HCT116 (cell line): ENCODE results near the gene KCTD14. TPM values are rescaled to one million over a fixed set of nuclear protein-coding genes. Genes with fewer than 3 reads are reported as not detected.

ENCODE experiments used
- ATAC-seq: fragments of 200-7000 bp; cut with Tn5 transposase; 2 replicates; pipeline ENCODE4 v1.9.1; 2020; ENCODE audit warnings: mild to moderate bottlenecking, moderate library complexity
- BruUV-seq: library from RNA; stranded (reverse); fragments of 400-500 nt; replicated peaks from 2 replicates; lab custom pipeline; 2021; lab: Mats Ljungman, UMichigan
- CTCF ChIA-PET: fragments of 300-600 bp; sonication (Branson Sonifier 250); formaldehyde crosslinking; loops from one replicate; lab custom pipeline; 2021; ENCODE audit warnings: antibody characterized with exemption; lab: Charles Lee
- POLR2A ChIA-PET: fragments of 300-600, 350-600 bp; sonication (Branson Sonifier 250); formaldehyde crosslinking; loops from one replicate; lab custom pipeline; 2021; ENCODE audit warnings: antibody characterized with exemption; lab: Charles Lee
- RAD21 ChIA-PET, 2 experiments: fragments of 300-600 bp; sonication (Branson Sonifier 250); formaldehyde crosslinking; loops; one replicate each; lab custom pipeline; 2023; ENCODE audit warnings: low total read pairs in 2 of 2; ENCODE audit not compliant: uncharacterized antibody in 2 of 2, unreplicated experiment in 2 of 2, low non-redundant PET in 1 of 2; lab: Charles Lee
- DNase-seq: peaks from one replicate; pipeline ENCODE4 v3.0.0-alpha.2; 2010; ENCODE audit warnings: low read depth, low spot score
- H2AFZ ChIP-seq: fragments of 200-600 bp; shearing (Covaris generic), sonication (generic); 2 replicates; pipeline ENCODE4 v1.6.1; 2017; ENCODE audit warnings: low read depth, mixed run types, mixed read lengths, antibody characterized with exemption, low read length; ENCODE audit not compliant: poor library complexity, severe bottlenecking
- H3K27ac ChIP-seq: 2 replicates; pipeline ENCODE4 v1.5.1; 2012; ENCODE audit warnings: low read depth, low read length
- H3K27me3 ChIP-seq: fragments of 200-600 bp; sonication (generic); 2 replicates; pipeline ENCODE4 v1.6.1; 2016; ENCODE audit warnings: mixed run types, low read length, mixed read lengths; ENCODE audit not compliant: insufficient read depth
- H3K36me3 ChIP-seq, 2 experiments: fragments of 200-500 bp in 1 of 2; fragments of 200-600 bp in 1 of 2; sonication (Bioruptor generic) in 1 of 2; sonication (generic) in 1 of 2; 2 replicates each; pipeline versions ENCODE4 v1.5.1 to v1.6.1; 2014 to 2016; ENCODE audit warnings: low read length in 2 of 2, inconsistent platforms in 1 of 2, mixed read lengths in 1 of 2, mixed run types in 1 of 2; ENCODE audit not compliant: insufficient read depth in 2 of 2, control insufficient read depth in 1 of 2
- H3K4me1 ChIP-seq, 2 experiments: fragments of 200-600 bp in 1 of 2; sonication (generic) in 1 of 2; 2 replicates each; pipeline versions ENCODE4 v1.5.1 to v1.6.1; 2012 to 2017; ENCODE audit warnings: low read length in 2 of 2, inconsistent platforms in 1 of 2, mild to moderate bottlenecking in 1 of 2, mixed read lengths in 1 of 2, mixed run types in 1 of 2, moderate library complexity in 1 of 2; ENCODE audit not compliant: insufficient read depth in 2 of 2, control insufficient read depth in 1 of 2
- H3K4me2 ChIP-seq: fragments of 200-600 bp; sonication (generic); 2 replicates; pipeline ENCODE4 v1.6.1; 2017; ENCODE audit warnings: mixed run types, low read length, mixed read lengths
- H3K4me3 ChIP-seq, 2 experiments: fragments of 200-600 bp in 1 of 2; sonication (generic) in 1 of 2; replicated peaks in 1 of 2; 2 replicates each; pipeline ENCODE4 v1.5.1; 2011 to 2016; ENCODE audit warnings: low read length in 2 of 2, control low read depth in 1 of 2, low read depth in 1 of 2, mild to moderate bottlenecking in 1 of 2, mixed read lengths in 1 of 2, mixed run types in 1 of 2
- H3K79me2 ChIP-seq: fragments of 200-600 bp; sonication (generic); 2 replicates; pipeline ENCODE4 v1.6.1; 2017; ENCODE audit warnings: mild to moderate bottlenecking, mixed run types, low read length, moderate library complexity, mixed read lengths; ENCODE audit not compliant: insufficient read depth
- H3K9ac ChIP-seq: fragments of 200-600 bp; sonication (generic); 2 replicates; pipeline ENCODE4 v1.6.1; 2016; ENCODE audit warnings: low read length, mixed read lengths
- H3K9me2 ChIP-seq: fragments of 200-600 bp; sonication (generic), shearing (Covaris generic); 2 replicates; pipeline ENCODE4 v1.6.1; 2017; ENCODE audit warnings: mixed run types, mild to moderate bottlenecking, moderate library complexity; ENCODE audit not compliant: insufficient read depth
- H3K9me3 ChIP-seq, 2 experiments: fragments of 200-500 bp in 1 of 2; fragments of 200-600 bp in 1 of 2; sonication (Bioruptor generic) in 1 of 2; sonication (generic) in 1 of 2; 2 replicates each; pipeline ENCODE4 v1.6.1; 2014 to 2017; ENCODE audit warnings: low read length in 2 of 2, mixed read lengths in 2 of 2, inconsistent platforms in 1 of 2, low read depth in 1 of 2, mild to moderate bottlenecking in 1 of 2, mixed run types in 1 of 2, moderate library complexity in 1 of 2; ENCODE audit not compliant: control insufficient read depth in 1 of 2, insufficient read depth in 1 of 2
- H4K20me1 ChIP-seq: fragments of 200-600 bp; sonication (generic), shearing (Covaris generic); 2 replicates; pipeline ENCODE4 v1.6.1; 2017; ENCODE audit warnings: mixed run types, mild to moderate bottlenecking, moderate library complexity; ENCODE audit not compliant: insufficient read depth
- CBX3 ChIP-seq: IDR thresholded peaks from 2 replicates; pipeline ENCODE4 v1.6.1; 2012; ENCODE audit warnings: low read depth
- EGR1 ChIP-seq: IDR thresholded peaks from 2 replicates; pipeline ENCODE4 v1.6.1; 2012; ENCODE audit warnings: low read depth
- EZH2 ChIP-seq: fragments of 200-600 bp; sonication (generic); IDR thresholded peaks from 2 replicates; pipeline ENCODE4 v1.6.1; 2017; ENCODE audit warnings: antibody characterized with exemption, mixed run types
- EZH2phosphoT487 ChIP-seq: fragments of 200-600 bp; IDR thresholded peaks from 2 replicates; pipeline ENCODE4 v1.6.1; 2018; ENCODE audit warnings: antibody characterized with exemption, borderline replicate concordance
- JUND ChIP-seq: IDR thresholded peaks from 2 replicates; pipeline ENCODE4 v1.6.1; 2012
- RAD21 ChIP-seq: IDR thresholded peaks from 2 replicates; pipeline ENCODE4 v1.6.1; 2012; ENCODE audit warnings: low read depth, mild to moderate bottlenecking
- SP1 ChIP-seq: IDR thresholded peaks from 2 replicates; pipeline ENCODE4 v1.6.1; 2012; ENCODE audit warnings: low read depth
- SRF ChIP-seq: IDR thresholded peaks from 2 replicates; pipeline ENCODE4 v1.6.1; 2012; ENCODE audit warnings: low read depth
- TCF7L2 ChIP-seq: IDR thresholded peaks from 2 replicates; pipeline ENCODE4 v1.7.0; 2011; ENCODE audit warnings: borderline replicate concordance, inconsistent platforms; ENCODE audit not compliant: insufficient read depth, insufficient read length; ENCODE audit errors: extremely low read depth
- YY1 ChIP-seq: IDR thresholded peaks from 2 replicates; pipeline ENCODE4 v1.6.1; 2011; ENCODE audit warnings: low read length, low read depth, moderate library complexity, mild to moderate bottlenecking; ENCODE audit not compliant: insufficient replicate concordance; ENCODE audit errors: extremely low read depth
- ZFX ChIP-seq: fragments of 450-650 bp; IDR thresholded peaks from 2 replicates; pipeline ENCODE4 v1.6.1; 2017
- ZNF274 ChIP-seq: fragments of 200-500 bp; sonication (Bioruptor generic); IDR thresholded peaks from 2 replicates; pipeline ENCODE4 v1.6.1; 2014; ENCODE audit warnings: mild to moderate bottlenecking, low read depth, low read length, inconsistent platforms
- intact Hi-C: fragments of 100-400 bp; cut with micrococcal nuclease; formaldehyde crosslinking; loops from 2 replicates; pipeline ENCODE4 v1.10.0; 2022
- total RNA-seq: library from RNA; stranded (reverse); gene quantifications from one replicate; pipeline ENCODE4 v1.2.1, GENCODE V29; 2021; ENCODE audit not compliant: unreplicated experiment
- TF ChIP-seq, protein P1 (sequence below): IDR thresholded peaks from 2 replicates; pipeline ENCODE4 v1.6.1; 2012; ENCODE audit warnings: low read depth
- TF ChIP-seq, protein P2 (sequence below): IDR thresholded peaks from 2 replicates; pipeline ENCODE4 v1.6.1; 2012

The KCTD14 gene
- total RNA-seq, 1 experiment from 2014 or later = 15.2 TPM

DNA sequence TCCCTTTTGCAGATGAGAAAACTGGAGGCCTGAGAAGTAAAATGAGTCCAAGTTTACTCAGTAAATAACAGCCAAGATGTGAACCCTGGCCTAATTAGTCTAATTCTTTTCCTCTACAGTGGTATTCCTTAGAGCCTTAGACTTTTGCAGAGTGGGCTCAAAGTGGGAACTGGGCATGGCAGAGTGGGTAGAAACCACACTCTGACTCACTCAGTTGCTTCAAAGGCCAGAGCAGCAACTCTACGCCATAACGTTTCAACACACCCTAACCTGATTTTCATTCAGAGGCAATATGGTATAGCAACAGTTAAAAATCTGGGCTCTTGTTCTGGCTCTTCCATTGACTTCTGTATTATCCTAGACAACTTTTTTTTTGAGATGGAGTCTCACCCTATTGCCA lies 43.4 kb upstream of the KCTD14 start (continued):
- TF ChIP-seq, protein P1, sequence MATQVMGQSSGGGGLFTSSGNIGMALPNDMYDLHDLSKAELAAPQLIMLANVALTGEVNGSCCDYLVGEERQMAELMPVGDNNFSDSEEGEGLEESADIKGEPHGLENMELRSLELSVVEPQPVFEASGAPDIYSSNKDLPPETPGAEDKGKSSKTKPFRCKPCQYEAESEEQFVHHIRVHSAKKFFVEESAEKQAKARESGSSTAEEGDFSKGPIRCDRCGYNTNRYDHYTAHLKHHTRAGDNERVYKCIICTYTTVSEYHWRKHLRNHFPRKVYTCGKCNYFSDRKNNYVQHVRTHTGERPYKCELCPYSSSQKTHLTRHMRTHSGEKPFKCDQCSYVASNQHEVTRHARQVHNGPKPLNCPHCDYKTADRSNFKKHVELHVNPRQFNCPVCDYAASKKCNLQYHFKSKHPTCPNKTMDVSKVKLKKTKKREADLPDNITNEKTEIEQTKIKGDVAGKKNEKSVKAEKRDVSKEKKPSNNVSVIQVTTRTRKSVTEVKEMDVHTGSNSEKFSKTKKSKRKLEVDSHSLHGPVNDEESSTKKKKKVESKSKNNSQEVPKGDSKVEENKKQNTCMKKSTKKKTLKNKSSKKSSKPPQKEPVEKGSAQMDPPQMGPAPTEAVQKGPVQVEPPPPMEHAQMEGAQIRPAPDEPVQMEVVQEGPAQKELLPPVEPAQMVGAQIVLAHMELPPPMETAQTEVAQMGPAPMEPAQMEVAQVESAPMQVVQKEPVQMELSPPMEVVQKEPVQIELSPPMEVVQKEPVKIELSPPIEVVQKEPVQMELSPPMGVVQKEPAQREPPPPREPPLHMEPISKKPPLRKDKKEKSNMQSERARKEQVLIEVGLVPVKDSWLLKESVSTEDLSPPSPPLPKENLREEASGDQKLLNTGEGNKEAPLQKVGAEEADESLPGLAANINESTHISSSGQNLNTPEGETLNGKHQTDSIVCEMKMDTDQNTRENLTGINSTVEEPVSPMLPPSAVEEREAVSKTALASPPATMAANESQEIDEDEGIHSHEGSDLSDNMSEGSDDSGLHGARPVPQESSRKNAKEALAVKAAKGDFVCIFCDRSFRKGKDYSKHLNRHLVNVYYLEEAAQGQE = no peak
- no peak for TF ChIP-seq EZH2phosphoT487
- no peak for TF ChIP-seq ZNF274
- TF ChIP-seq JUND = no peak
- no peak for TF ChIP-seq SP1
- no peak for TF ChIP-seq CBX3
- no peak for TF ChIP-seq TCF7L2
- no peak for TF ChIP-seq SRF
- TF ChIP-seq EZH2 = no peak
- no peak for TF ChIP-seq EGR1
- TF ChIP-seq ZFX = no peak
- TF ChIP-seq YY1 = no peak
- TF ChIP-seq, protein P2, sequence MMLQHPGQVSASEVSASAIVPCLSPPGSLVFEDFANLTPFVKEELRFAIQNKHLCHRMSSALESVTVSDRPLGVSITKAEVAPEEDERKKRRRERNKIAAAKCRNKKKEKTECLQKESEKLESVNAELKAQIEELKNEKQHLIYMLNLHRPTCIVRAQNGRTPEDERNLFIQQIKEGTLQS = no peak
- no peak for TF ChIP-seq RAD21
- TF ChIP-seq, all 23 proteins: peak for 0

DNA sequence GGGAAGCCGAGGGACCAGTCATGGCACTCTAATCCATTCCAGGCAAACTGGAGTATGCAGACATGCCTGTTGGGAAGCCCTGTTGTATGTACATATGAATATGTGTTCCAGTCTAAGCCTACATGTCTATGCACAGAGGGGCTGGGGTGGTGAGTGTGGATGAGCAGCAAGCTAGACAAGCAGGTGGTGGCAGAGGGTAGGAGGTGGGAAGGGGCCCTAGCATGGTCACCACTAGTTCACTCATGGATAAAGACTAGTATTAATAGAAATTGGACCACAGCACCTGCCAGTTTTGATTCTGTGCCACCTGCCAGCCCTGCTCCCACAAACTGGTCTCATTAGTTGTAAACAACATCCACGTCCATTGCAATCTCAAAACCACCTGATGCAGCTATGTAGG lies 42.1 kb upstream of the KCTD14 start:
- Histone ChIP-seq H3K27me3 (no peaks in the 10 kb centered on the region), H3K9me3 (no peaks in the 10 kb centered on the region), H3K79me2 (no peaks in the 10 kb centered on the region; the same call in 1 of the 2 replicates), H2AFZ (no peak overlapping the region), H3K27ac (no peak overlapping the region), H3K9ac (no peak overlapping the region), H3K9me2 (no peaks in the 10 kb centered on the region), H3K4me3 (no peak overlapping the region), H3K4me1 (no peaks in the 10 kb centered on the region), H3K36me3 (peaks cover 3 to 7% of the 10 kb centered on the region in 2 experiments; a peak in 2 of 4 replicates), H4K20me1 (no peaks in the 10 kb centered on the region), H3K4me2 (no peak overlapping the region)
- no peak for TF ChIP-seq ZNF274
- TF ChIP-seq, protein P2 = no peak
- TF ChIP-seq, protein P1 = no peak
- ChIA-PET CTCF (no interaction called here), POLR2A (no interaction called here), RAD21 (no interaction called here)
- BruUV-seq = no TSS peak
- intact Hi-C loops = no loop called here
- no peak for DNase-seq
- ATAC-seq = no peak
